ENCODE data around the gene CORO2B.

CORO2B gene

GRCh38 chr15:68643216-68643830 lies 64.5 kb downstream of the CORO2B start:
- no peak overlapping the region for H3K4me2 ChIP-seq (ENCODE audit: insufficient read depth, low read length)
- no peak for ATAC-seq (ENCODE audit: insufficient read depth, low read depth)
- no peak overlapping the region for H3K9ac ChIP-seq (ENCODE audit: low read depth, low read length)
- DNase-seq, result no peak
- H3K36me3 ChIP-seq (ENCODE audit: insufficient read depth, low read length), result no peaks in the 10 kb centered on the region
- TF ChIP-seq EZH2 (IDR thresholded peaks at IDR 0.05; ENCODE audit: borderline replicate concordance, low read depth, low read length, severe bottlenecking), result no peak
- TF ChIP-seq CTCF (IDR thresholded peaks at IDR 0.05; ENCODE audit: borderline replicate concordance, extremely low read depth, low read length, poor library complexity, severe bottlenecking), result no peak
- H4K20me1 ChIP-seq (ENCODE audit: insufficient read depth, low read length), result no peaks in the 10 kb centered on the region
- H3K4me1 ChIP-seq (ENCODE audit: insufficient read depth, low read length), result no peaks in the 10 kb centered on the region
- H3K9me3 ChIP-seq (ENCODE audit: insufficient read depth, low read length, severe bottlenecking), result no peaks in the 10 kb centered on the region
- no peaks in the 10 kb centered on the region for H3K79me2 ChIP-seq (ENCODE audit: insufficient read depth, low read length)
- no peak overlapping the region for H2AFZ ChIP-seq (ENCODE audit: low read depth, low read length)
- no peaks in the 10 kb centered on the region for H3K27me3 ChIP-seq (ENCODE audit: insufficient read depth, low read length, poor library complexity)
- H3K4me3 ChIP-seq (ENCODE audit: low read depth in 1 of 2, low read length in 2 of 2), result no peak overlapping the region
- H3K27ac ChIP-seq (ENCODE audit: low read length), result no peak overlapping the region

- no peak for ATAC-seq (ENCODE audit: insufficient read depth, low read depth)
- no peak overlapping the region for H3K4me3 ChIP-seq (ENCODE audit: low read depth in 1 of 2, low read length in 2 of 2)
- H3K27me3 ChIP-seq (ENCODE audit: insufficient read depth, low read length, poor library complexity), result no peaks in the 10 kb centered on the region
- H2AFZ ChIP-seq (ENCODE audit: low read depth, low read length), result no peak overlapping the region
- H3K27ac ChIP-seq (ENCODE audit: low read length), result no peak overlapping the region
- H3K9me3 ChIP-seq (ENCODE audit: insufficient read depth, low read length, severe bottlenecking), result no peaks in the 10 kb centered on the region
- no peak overlapping the region for H3K9ac ChIP-seq (ENCODE audit: low read depth, low read length)
- H4K20me1 ChIP-seq (ENCODE audit: insufficient read depth, low read length), result no peaks in the 10 kb centered on the region
- H3K4me1 ChIP-seq (ENCODE audit: insufficient read depth, low read length), result no peaks in the 10 kb centered on the region
- no peaks in the 10 kb centered on the region for H3K79me2 ChIP-seq (ENCODE audit: insufficient read depth, low read length)
- DNase-seq, result no peak
- no peaks in the 10 kb centered on the region for H3K36me3 ChIP-seq (ENCODE audit: insufficient read depth, low read length)
- TF ChIP-seq EZH2 (IDR thresholded peaks at IDR 0.05; ENCODE audit: borderline replicate concordance, low read depth, low read length, severe bottlenecking) (no peak), CTCF (IDR thresholded peaks at IDR 0.05; ENCODE audit: borderline replicate concordance, extremely low read depth, low read length, poor library complexity, severe bottlenecking) (no peak)
- H3K4me2 ChIP-seq (ENCODE audit: insufficient read depth, low read length), result no peak overlapping the region
These were observed 65.5 kb downstream of the CORO2B start for GRCh38 chr15:68644083-68644904.

GRCh38 chr15:68644996-68645395 lies 66.2 kb downstream of the CORO2B start:
- Histone ChIP-seq H3K27ac (ENCODE audit: low read length) (no peak overlapping the region), H3K36me3 (ENCODE audit: insufficient read depth, low read length) (no peaks in the 10 kb centered on the region), H3K79me2 (ENCODE audit: insufficient read depth, low read length) (no peaks in the 10 kb centered on the region), H3K9me3 (ENCODE audit: insufficient read depth, low read length, severe bottlenecking) (no peaks in the 10 kb centered on the region), H3K4me3 (ENCODE audit: low read depth in 1 of 2, low read length in 2 of 2) (no peak overlapping the region), H3K27me3 (ENCODE audit: insufficient read depth, low read length, poor library complexity) (no peaks in the 10 kb centered on the region), H4K20me1 (ENCODE audit: insufficient read depth, low read length) (no peaks in the 10 kb centered on the region), H3K4me2 (ENCODE audit: insufficient read depth, low read length) (no peak overlapping the region), H3K9ac (ENCODE audit: low read depth, low read length) (no peak overlapping the region), H2AFZ (ENCODE audit: low read depth, low read length) (no peak overlapping the region), H3K4me1 (ENCODE audit: insufficient read depth, low read length) (no peaks in the 10 kb centered on the region)
- no peak for TF ChIP-seq EZH2 (IDR thresholded peaks at IDR 0.05; ENCODE audit: borderline replicate concordance, low read depth, low read length, severe bottlenecking)
- TF ChIP-seq CTCF (IDR thresholded peaks at IDR 0.05; ENCODE audit: borderline replicate concordance, extremely low read depth, low read length, poor library complexity, severe bottlenecking), result no peak
- ATAC-seq (ENCODE audit: insufficient read depth, low read depth), result no peak
- no peak for DNase-seq

All from DND-41 (cell line).